WERI-Rb-1 (cell line): ENCODE measurements around the gene METTL25B.

ENCODE experiments used
- DNase-seq: peaks from one replicate; pipeline ENCODE4 v3.0.0-alpha.2; 2020
- H3K27ac ChIP-seq: fragments of 250-450 bp; sonication (Bioruptor Pico); 2 replicates; pipeline ENCODE4 v1.5.1; 2020; ENCODE audit warnings: mild to moderate bottlenecking, moderate library complexity
- H3K27me3 ChIP-seq: fragments of 250-450 bp; sonication (Bioruptor Pico); 2 replicates; pipeline ENCODE4 v1.5.1; 2021; ENCODE audit warnings: mild to moderate bottlenecking, low read depth, moderate library complexity; ENCODE audit not compliant: insufficient read depth, severe bottlenecking
- H3K36me3 ChIP-seq: fragments of 250-450 bp; sonication (Bioruptor Pico); 2 replicates; pipeline ENCODE4 v1.5.1; 2020; ENCODE audit warnings: mild to moderate bottlenecking, moderate library complexity
- H3K4me3 ChIP-seq: 2 replicates; pipeline ENCODE4 v1.5.1; 2011; ENCODE audit warnings: low read depth, mild to moderate bottlenecking, control low read depth, low read length
- H3K9me3 ChIP-seq: fragments of 250-450 bp; sonication (Bioruptor Pico); 2 replicates; pipeline ENCODE4 v1.5.1; 2021; ENCODE audit warnings: mild to moderate bottlenecking, moderate library complexity; ENCODE audit not compliant: severe bottlenecking
- CTCF ChIP-seq: IDR thresholded peaks from 2 replicates; pipeline ENCODE4 v1.5.1; 2011; ENCODE audit warnings: low read depth, mild to moderate bottlenecking, control low read depth, inconsistent platforms, low read length

Gene METTL25B

GRCh38 chr1:156689035-156689952, 39.0 kb upstream of the METTL25B start:
- no peaks in the 10 kb centered on the region for H3K9me3 ChIP-seq
- peak; percentile 99 for TF ChIP-seq CTCF
- peak overlapping the region; percentile 28 for H3K27ac ChIP-seq

GRCh38 chr1:156689953-156690674, 38.2 kb upstream of the METTL25B start:
- no peaks in the 10 kb centered on the region for H3K36me3 ChIP-seq
- no peaks in the 10 kb centered on the region for H3K27me3 ChIP-seq
- H3K27ac ChIP-seq: no peak overlapping the region
- no peaks in the 10 kb centered on the region for H3K9me3 ChIP-seq
- no peak for TF ChIP-seq CTCF
- no peak for DNase-seq
- no peak overlapping the region for H3K4me3 ChIP-seq

More at GRCh38 chr1:156689035-156689952, 39.0 kb upstream of the METTL25B start:
- peak; percentile 96 for DNase-seq
- Histone ChIP-seq H3K36me3 (no peaks in the 10 kb centered on the region), H3K27me3 (no peaks in the 10 kb centered on the region), H3K4me3 (peak overlapping the region; percentile 39)

- Histone ChIP-seq H3K27me3 (no peaks in the 10 kb centered on the region), H3K27ac (no peak overlapping the region), H3K36me3 (no peaks in the 10 kb centered on the region), H3K4me3 (no peak overlapping the region), H3K9me3 (no peaks in the 10 kb centered on the region)
- TF ChIP-seq CTCF: no peak
- no peak for DNase-seq
Observed at GRCh38 chr1:156690675-156691036, 37.6 kb upstream of the METTL25B start.

- Histone ChIP-seq H3K36me3 (no peaks in the 10 kb centered on the region), H3K9me3 (no peaks in the 10 kb centered on the region), H3K4me3 (no peak overlapping the region), H3K27ac (peak overlapping the region; percentile 82), H3K27me3 (no peaks in the 10 kb centered on the region)
- TF ChIP-seq CTCF: no peak
- DNase-seq: no peak
Observed at GRCh38 chr1:156691191-156691590, 37.1 kb upstream of the METTL25B start.

- Histone ChIP-seq H3K9me3 (no peaks in the 10 kb centered on the region), H3K36me3 (no peaks in the 10 kb centered on the region), H3K27me3 (no peaks in the 10 kb centered on the region), H3K27ac (peak overlapping the region; percentile 82), H3K4me3 (no peak overlapping the region)
- peak; percentile 34 for TF ChIP-seq CTCF
- peak; percentile 83 for DNase-seq
Observed at GRCh38 chr1:156691665-156692440, 36.4 kb upstream of the METTL25B start.
